NCI-H1105 treated with DMSO at 0.1 percent for 48 hours (cell line): ENCODE measurements around the gene ARHGAP40.

Experiments
- DNase-seq: peaks from one replicate; lab custom pipeline; 2025; lab: John Stamatoyannopoulos, UW

The ARHGAP40 gene

GRCh38 chr20:38617011-38617829, 15.6 kb downstream of the ARHGAP40 start:
- DNase-seq, result no peak

GRCh38 chr20:38617830-38618196, 16.2 kb downstream of the ARHGAP40 start:
- DNase-seq, result no peak

GRCh38 chr20:38620441-38620840, 18.8 kb downstream of the ARHGAP40 start:
- no peak for DNase-seq

GRCh38 chr20:38623061-38623460, 21.5 kb downstream of the ARHGAP40 start:
- no peak for DNase-seq

DNA sequence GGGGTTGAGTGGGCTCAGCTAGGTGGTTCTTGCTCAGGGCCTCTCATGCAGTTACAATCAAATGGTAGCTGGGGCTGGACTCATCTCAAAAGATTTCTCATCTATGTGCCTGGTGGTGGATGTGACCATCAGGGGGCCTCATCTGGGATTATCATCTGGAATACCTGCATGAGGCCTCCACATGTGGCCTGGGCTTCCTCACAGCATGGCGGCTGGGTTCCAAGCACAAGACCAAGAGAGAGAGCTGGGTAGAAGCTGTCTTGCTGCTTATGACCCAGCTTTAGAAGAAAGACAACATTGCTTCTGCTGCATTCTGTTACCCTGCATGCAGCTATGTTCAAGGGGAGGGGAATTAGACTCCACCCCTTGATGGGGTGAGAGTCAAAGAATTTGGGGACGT, 22.5 kb downstream of the ARHGAP40 start:
- no peak for DNase-seq

GRCh38 chr20:38625896-38626295, 24.3 kb downstream of the ARHGAP40 start:
- no peak for DNase-seq

GRCh38 chr20:38626921-38627659, 25.5 kb downstream of the ARHGAP40 start:
- no peak for DNase-seq

DNA sequence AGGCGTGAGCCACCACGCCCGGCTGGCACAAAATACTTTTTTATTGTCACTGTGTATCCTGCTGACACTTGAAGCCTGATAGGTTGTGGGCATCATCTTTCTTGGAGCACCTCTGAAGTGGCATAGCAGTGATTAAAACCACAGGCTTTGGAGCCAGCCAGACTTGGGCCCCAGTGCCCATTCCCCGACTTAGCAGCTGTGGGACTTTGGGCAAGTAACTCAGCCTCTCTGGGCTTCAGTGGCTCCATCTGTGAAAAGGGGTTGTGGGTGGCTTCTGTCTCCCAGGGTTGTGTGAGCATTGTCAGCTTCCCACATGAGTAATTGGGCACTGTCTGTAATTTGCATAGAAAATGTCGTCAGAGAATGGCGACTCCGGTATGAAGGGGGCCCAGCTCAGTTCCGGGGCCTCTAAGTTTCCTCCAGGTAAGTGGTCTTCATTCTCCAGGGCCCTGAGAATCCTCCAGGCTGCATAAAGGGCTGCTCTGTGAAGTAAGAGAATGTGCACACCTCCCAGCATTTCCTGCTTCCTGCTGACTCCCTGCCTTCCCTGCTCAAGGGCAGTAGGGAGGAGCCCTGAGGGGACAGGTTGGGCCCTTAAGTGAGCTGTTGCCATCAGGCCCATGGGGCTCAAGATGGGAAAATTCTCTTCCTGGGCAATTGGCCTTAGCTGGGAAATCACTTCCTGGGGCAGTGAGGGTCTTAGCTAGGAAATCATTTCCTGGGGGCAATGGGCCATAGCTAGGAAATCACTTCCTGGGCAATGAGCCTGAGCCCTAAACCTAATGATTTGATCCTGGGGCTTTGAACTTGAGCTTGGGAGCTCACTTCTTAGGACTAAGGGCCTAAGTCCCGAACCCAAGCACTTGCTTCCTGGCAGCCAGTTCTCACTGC, 27.2 kb downstream of the ARHGAP40 start:
- no peak for DNase-seq

- no peak for DNase-seq
Observed at GRCh38 chr20:38629979-38630378, 28.4 kb downstream of the ARHGAP40 start.

DNA sequence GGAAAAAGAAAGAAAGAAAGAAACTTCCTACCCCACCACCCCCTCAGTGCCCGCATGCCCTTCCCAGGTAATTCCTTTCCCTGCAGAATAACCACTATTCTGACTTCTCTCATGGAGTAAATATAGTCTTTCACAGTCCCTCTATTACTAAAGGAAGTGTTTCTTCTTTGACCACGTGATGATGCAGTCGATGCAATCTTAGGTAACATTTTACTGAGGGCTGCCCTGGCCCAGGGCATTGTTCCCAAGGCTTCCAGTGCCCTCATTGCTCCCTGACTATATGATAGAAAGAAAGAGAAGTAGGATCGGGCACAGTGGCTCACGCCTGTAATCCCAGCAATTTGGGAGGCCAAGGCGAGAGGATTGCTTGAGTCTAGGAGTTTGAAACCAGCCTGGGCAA, 29.1 kb downstream of the ARHGAP40 start:
- DNase-seq, result no peak

GRCh38 chr20:38631155-38632022, 29.8 kb downstream of the ARHGAP40 start:
- DNase-seq, result no peak

DNA sequence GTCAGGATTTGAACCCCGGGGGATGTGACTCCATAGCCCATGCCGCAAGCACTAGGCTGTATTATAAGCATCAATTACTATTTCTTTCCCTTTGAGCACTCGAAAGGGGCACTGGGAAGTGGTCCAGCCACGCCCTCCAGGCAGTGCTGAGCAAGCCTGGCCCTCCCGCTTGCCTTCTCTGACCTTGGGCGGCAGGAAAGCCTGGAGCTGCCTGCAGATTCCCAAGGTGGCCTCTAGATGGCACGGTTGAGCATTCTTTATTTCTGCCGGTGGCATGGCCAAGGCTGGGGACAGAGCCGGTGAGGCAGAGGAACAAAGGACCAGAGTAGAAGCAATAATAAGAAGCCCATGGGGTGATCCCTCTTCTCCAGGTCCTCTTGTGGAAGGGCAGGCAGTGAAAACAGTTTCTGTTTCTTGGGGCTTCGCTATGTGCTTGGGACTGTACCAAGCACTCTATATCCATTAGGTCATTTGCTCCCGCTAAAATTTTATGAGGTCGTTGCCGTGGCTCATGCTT, 32.0 kb downstream of the ARHGAP40 start:
- DNase-seq, result peak; percentile 59

GRCh38 chr20:38635721-38636288, 34.2 kb downstream of the ARHGAP40 start:
- DNase-seq, result no peak

DNA sequence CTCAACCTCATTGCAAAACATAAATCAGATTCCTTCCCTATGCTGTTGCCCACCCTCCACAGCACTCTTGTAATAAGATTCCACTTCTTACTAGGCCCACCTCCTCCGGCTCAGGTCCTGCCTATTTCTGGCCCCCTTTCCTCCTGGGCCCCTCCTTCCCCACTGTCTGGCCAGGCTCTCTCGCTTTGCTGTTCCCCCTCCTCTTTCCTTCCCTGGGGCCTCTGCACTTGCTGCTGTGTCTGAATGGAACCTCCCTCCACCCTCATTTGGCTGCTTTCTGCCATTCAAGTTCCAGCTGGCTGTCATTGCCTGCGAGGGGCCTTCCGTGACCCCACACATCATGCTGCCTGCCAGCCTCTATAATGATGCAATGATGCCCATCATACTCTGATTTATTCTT, 38.9 kb downstream of the ARHGAP40 start:
- no peak for DNase-seq

DNA sequence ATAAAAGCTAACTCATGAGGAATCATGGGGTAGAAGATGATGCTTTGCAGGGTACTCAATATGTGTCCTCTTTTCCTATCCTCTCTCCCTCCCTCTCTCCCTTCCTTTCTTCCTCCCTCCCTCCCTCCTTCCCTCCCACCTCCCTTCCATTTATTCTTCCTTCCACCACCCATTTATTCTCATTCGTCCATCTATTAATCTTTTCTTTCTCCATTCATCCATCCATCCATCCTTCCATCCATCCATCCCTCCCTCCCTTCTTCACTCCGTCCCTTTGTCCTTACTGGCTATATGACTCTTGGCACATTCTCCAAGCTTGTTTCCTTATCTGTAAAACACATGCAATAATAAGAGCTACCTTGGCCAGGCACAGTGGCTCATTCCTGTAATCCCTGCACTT, 40.9 kb downstream of the ARHGAP40 start:
- no peak for DNase-seq

- DNase-seq, result no peak
Observed at GRCh38 chr20:38644588-38645260, 43.1 kb downstream of the ARHGAP40 start.

DNA sequence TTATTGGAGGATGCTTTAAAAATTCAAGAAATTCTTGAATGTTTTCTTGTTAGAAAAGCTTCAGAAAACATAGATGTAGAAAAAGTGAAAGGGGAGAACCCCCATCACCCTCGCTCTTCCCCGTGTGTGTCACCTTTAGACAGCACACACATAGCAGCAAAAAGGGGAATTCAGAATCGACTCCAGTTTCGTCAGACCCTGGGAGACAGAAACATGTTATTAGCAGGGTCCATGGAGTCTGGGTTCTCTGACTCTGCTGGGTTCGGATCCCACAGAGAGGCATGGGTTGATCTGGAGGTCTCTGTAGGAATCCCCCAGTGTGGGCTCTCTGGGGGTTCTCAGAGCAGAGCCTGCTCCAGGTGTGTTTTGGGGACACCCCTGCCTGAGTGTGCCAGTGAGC, 43.7 kb downstream of the ARHGAP40 start:
- no peak for DNase-seq

DNA sequence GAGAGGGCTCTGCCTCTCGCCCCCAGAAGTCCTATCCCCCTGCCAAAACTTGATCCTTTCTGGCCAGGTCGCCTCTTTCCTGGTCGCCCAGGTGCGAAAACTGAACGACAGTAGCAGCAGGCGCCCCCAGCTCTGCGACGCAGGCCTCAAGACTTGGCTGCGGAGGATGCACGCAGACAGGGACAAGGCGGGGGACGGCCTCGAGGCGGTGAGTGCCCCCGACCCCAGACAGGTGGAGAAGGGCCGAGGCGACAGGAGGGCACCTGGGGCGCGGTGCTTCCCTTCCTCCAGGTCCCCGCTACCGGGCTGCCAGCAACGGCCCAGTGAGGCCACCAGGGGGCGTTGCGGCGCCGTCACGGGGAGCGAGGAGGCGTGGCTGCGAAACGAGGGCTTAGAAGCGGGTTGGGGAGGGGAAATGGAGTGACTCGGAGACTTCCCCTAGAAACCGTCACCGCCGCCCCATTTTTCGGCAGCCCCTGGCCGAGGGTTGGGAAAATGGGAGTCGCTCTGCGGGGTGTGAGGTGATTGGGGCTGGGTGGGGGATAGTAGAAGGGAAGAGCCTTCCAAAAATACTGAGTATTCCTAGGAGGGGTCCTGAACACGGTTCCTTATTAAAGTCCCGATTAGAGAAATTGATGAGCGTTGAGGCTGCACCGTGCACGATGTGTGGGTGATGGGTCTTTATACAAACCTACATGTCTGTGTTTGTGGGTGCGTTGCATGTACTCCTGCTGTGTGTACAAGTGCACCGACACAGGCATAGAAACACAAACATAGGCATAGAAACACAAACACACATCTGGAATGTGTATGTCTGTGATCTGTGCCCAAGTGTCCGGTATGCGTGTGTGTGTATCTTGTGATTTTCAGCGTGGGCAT, 44.6 kb downstream of the ARHGAP40 start:
- DNase-seq, result peak; percentile 83

- DNase-seq, result peak; percentile 49
Observed at GRCh38 chr20:38649275-38649891, 47.8 kb downstream of the ARHGAP40 start.
